GM19452 (cell line): Measurements from ENCODE around the gene FHAD1.
A peak's percentile ranks its signal among the peaks of the same experiment; 100 is the strongest.

ENCODE experiments used
- ATAC-seq: cut with Tn5 transposase; IDR thresholded peaks from one replicate; pipeline ENCODE4 v1.9.1; 2021; ENCODE audit not compliant: unreplicated experiment

FHAD1 gene

DNA sequence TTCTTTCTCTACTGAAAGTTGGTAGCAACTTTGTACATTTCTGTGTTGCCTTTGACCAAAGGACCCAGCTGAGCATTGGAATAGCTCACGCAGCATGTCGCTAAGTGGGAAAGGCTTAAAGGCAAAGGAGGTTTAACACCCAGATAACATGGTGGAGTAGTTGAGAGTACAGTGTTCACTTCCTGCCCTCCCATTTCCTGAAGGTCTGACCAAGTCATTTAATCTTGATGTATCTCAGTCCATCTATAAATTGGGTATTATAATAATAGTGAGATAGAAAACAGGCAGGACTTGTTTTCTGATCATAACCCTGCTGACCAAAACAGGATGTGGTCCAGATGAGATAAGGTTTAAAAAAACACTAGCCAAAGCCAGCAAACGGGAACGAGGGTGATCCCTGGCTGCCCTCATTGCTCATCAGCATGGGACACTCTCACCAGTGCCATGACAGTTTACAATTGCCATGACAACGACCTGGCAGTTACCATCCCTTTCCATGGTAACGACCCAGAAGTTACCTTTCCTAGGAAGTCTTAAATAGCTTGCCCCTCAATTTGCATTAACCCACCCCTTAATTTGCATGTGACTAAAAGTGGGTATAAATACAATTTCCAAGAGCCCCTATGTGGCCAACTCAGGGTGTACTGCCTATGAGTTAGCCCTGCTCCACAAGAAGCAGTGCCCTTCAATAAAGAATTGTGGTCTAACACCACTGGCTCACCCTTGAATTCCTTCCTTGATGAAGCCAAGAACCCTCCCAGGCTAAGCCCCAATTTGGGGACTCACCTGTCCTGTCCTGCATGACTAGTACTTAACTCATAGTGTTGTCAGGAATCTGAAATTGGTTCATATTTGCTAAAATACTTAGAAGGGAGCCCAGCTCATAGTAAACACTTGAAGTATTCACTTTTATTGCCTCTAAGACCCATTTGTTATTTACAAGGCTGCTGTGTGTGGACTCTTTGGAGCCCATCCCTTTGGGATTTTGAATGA, 28.4 kb upstream of the FHAD1 start:
- no peak for ATAC-seq

DNA sequence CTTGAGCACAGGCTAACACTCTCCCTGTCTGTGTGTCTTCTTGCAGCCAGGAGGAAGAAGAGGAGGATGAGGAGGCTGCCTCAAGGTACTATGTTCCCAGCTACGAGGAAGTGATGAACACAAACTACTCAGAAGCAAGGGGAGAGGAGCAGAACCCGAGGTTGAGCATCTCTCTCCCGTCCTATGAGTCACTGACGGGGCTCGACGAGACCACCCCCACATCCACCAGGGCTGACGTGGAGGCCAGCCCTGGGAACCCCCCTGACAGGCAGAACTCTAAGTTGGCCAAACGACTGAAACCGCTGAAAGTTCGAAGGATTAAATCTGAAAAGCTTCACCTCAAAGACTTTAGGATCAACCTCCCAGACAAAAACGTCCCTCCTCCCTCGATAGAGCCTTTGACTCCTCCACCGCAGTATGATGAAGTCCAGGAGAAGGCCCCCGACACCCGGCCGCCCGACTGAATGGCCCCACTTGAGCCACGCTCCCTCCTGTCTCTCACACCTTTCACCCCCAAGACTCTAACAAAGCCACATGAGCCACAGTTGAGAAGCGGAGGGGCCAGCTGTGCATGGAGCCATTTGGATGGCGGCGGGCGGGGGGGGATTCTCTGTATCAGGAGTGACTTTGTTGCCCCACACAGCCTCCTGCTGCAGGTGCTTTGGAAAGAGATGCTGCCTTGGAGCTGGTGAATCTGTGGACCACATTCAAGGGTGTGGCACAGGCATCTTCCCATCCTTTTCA, 27.6 kb upstream of the FHAD1 start:
- no peak for ATAC-seq

DNA sequence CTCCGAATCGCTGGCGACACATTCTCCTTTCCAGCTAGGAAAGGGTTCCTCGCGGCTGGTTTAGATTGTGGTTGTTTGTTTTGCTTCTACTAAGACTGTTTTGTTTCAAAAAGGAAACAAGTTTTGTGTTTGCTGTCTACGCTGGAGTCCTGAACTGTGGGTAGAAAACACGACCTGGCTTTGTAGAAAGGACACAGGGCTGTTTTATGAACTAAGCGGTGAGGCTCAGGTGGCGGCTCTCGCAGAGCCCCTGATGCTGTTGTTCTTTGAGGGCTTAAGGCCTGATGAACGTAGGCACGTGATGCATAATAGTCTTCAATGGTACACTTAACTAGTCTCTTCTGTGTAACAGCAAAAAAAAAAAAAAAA, 27.0 kb upstream of the FHAD1 start:
- no peak for ATAC-seq

DNA sequence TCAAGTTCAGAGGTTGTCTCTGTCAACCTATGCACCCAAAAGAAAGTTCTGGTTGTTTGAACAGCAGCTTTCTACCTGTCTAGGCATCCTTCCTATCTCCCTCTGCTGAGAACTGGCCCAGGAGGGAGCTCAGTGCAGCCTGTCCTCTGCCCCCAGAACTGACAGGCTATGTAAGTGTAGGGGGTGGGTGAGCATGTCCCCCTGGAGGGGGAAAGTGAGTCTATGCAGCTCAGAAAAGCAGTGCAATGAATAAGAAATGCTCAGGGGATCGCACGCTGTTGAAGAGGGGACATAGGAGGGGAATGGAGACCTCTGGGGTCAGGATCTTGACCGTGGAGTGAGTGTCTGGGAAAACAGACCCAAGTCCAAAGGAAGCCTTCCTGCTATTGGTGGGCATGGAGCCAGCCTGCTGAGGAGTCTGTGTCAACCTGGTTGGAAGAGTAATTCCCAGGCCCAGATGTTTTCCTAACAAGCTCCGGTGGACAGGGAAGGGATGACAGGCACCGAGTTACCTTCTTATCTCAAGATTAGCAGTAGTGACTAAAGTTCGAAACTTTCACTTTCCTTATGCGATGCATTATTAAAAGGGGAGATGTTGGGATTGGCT, 26.1 kb upstream of the FHAD1 start:
- ATAC-seq, result no peak

DNA sequence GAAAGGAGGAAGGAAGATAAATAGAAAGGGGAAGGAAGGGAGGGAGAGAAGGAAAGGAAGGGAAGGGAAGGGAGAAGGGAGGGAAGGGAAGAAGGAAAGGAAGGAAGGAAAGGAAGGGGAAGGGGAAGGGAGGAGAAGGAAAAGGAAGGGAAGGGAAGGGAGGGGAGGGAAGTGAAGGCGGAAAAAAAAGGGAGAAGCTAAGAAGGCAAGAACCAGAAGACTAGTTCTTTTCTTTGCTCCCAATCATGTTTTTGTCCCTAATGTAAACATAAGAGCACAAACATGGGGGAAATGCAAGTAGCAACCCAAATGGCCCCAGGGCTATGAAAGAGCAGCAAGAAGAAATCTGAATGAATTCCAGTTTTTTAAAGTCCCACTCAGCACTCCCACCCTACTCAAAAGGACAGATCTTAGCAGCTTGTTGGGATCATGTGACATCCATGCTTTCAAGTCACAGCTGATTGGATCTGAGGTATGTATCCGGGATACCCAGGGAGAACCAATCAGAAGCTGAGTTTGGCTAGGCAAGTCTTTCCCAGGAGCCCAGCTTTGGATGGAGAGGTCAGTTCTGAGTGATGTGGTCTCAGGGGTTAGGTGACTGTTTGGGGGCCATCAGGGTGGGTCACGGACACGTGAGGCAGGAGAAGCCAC, 24.2 kb upstream of the FHAD1 start:
- ATAC-seq, result no peak

DNA sequence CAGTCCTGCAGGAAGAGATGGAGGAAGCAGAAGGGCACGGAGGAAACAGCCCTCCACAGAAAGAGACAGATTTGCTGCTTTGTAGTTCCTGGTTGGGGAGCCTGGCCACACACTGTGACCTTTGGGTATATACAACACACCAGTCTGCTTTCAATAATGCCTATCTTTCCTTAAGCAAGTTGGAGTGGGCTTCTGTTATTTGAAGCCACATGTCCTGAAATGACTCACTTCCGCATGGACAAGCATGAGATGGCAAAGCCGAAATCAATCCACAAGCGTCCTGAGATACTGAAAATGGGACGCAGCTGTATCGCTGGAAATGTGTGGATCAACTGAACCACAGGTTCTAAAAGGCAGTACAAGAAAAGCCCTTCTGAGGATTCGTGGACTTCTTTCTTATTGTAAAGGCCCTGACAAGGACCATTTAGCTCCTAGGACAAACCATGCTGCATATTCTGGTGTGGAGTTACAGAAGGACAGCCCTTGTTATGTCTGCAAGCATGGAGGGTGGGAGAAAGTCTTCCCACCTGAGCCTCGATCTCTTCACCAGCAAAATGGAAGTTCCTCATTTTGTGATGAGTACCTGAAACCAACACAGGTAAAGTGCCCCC, 22.7 kb upstream of the FHAD1 start:
- ATAC-seq, result no peak

DNA sequence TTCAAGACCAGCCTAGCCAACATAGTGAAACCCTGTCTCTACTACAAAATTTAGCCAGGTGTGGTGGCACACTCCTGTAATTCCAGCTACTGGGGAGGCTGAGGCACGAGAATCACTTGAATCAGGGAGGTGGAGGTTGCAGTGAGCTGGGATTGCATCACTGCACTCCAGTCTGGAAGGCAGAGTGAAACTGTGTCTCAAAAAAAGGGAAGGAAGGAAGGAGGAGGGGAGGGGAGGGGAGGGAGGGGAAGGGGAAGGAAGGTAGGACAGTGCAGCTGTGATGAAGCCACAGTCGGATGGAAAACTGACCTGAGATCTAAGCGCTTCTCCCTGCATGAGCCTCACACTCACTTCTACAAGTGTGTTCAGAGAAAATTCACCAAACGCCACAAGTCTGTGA, 22.0 kb upstream of the FHAD1 start:
- no peak for ATAC-seq

DNA sequence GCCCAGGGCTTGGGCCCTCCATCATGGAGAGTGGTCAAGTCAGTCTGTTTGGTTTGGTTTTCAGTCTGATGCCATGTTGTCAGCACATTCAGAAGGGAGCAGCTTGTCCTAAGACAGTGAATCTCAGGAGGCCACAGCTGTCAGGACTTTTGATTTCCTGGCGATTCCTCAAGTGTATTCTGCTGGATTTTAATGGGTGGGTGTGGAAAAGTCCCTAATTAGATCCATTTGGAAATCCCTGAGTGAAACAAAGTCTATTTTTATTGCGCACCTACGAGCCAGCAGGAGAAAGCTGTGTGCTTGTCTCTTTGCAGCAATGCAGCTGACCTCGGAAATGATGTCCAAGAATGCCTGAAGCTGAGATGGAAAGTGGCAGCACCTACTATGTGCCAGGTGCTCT, 21.6 kb upstream of the FHAD1 start:
- ATAC-seq, result no peak

DNA sequence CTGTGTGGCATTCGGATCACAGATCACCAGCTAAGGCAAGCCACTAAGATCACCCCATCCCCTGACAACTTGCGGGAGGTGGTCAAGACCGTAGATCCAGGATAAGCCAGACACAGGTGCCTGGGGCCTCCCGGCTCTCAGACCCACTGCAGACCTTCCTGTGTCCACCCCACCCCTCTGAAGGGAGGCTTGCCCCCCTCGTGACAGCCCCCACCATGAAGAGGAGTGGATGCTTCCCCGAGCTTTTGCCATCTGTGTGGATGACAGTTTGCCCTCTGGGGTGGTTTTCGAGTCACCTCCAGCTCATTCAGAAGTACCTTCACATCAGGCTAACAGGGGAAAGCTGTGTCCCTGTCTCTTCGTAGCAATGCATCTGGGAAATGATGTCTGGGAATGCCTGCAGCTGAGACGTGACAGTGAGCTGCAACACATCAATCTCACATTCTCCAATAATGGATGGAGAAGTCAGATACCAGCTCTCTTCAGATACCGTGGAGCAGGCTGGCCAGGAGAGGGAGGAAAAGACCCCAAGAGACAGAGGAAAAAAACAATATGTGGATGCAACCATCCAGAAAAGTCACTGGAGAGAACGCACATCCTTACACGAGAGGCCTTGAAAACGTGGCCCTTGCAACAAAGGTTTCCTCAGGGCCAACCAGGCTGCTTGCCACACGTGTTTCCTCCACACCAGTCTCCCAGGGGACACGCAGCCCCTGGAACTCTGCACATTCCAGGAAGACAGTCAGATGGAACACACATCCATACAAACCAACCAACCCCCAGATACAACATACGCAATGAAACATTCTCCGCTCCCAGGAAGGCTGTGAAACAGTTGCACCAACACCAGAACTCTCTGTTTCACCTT, 20.4 kb upstream of the FHAD1 start:
- no peak for ATAC-seq

DNA sequence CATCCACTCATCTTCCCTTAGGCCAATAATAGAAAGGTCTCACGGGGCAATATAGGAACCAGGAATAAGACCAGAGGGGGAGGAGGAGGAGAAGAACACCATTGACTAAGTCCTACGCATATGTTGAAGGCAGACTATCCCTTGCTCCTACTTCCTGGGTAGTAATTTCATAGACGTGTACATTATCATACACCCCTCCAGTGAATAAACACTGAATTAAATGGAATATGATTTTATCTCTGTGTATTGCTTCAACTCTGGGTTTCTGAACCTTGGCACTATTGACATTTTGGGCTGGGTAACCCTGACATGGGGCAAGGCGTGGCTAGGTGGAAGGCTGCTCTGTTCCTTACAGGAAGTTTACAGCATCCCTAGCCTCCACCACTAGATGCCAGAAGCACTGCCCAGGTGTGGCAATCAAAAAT, 17.3 kb upstream of the FHAD1 start:
- ATAC-seq, result no peak

DNA sequence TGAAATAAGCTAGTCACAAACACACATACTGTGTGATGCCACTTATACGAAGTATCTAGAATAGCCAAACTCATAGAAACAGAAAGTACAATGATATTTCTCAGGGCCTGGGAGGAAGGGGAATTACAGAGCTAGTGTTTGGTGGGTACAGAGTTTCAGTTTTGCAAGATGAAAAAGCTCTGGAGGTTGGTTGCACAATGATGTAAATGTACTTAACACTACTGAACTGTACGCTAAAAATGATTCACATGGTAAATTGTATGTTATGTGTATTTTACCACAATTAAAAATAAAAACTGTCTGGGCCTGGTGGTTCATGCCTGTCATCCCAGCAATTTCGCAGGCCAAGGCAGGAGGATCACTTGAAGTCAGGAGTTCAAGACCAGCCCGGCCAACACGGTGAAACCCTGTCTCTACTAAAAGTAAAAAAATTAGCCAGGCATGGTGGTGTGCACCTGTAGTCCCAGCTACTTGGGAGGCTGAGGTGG, 15.3 kb upstream of the FHAD1 start:
- ATAC-seq, result peak; percentile 88

DNA sequence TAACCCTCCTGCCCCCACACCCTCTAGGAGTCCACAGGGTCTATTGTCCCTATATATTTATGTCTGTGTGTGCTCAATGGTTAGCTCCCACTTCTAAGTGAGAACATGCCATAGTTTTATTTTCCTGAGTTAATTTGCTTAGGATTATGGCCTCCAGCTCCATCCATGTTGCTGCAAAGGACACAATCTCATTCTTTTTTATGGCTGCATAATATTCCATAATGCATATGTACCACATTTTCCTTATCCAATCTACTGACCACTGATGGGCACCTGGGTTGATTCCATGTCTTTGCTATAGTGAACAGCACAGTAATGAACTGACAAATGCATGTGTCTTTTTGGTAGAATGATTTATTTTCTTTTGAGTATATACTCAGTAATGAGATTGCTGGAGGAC, 13.3 kb upstream of the FHAD1 start:
- ATAC-seq, result no peak

DNA sequence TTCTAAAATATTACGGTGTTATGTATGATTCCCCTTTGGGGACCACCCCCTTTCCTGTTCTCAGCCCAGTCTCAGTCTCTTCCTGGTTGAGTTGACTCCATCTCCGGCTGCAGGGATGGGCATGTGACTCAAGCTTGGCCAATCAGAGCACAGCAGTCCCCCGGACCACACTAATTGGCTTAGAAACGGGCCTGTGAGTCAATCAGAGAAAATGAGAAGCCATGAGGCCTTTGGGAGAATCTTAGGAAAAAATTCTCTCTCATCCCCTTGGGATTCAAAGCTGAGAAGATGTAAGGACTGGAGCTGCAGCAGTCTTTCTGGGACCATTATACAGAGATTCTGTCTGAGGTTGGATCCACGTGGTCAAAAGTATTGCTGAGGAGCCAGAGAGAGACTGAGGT, 10.7 kb upstream of the FHAD1 start:
- ATAC-seq, result no peak

DNA sequence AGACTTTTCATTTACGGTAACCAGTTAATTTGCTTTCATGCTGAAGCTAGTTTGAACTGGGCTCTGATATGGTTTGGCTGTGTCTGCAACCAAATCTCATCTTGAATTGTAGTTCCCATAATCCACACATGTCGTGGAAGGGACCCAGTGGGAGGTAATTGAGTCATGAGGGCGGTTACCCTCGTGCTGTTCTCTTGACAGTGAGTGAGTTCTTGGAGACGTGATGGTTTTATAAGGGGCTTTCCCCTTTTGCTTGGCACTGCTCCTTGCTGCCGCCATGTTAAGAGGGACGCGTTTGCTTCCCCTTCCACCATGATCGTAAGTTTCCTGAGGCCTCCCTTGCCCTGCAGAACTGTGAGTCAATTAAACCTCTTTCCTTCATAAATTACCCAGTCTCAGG, 10.3 kb upstream of the FHAD1 start:
- no peak for ATAC-seq

DNA sequence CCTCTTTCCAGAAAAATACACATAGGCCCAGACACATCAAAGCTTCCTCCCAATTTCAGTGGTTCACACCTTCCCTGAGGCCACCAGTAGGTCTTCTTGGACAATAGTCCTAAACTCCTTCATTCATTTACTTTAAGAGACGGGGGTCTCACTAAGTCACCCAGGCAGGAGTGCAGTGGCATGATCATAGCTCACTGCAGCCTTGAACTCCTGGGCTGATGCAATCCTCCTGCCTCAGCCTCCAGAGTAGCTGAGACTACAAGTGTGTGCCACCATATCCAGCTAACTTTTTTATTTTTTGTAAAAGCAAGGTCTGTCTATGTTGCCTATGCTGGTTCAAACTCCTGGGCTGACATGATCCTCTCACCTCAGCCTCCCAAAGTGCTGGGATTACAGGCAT, 8.2 kb upstream of the FHAD1 start:
- ATAC-seq, result no peak

DNA sequence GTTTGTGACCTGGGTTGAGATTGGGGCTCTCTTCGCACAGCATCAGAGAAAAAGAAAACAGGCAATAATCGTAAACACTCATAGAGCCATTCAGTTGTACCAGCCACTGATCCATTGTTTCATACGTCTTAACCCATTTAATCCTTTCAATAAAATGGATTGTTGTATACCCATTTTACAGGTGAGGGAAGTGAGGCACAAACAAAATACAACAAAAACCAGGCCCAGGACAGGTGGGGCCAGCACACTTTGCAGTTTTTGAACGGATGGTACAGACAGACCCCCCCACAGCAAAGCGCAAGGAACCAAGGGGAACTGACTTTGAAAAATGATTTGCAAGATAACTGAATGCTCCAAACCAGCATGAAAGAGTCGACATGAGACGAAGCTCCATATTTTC, 4.3 kb upstream of the FHAD1 start:
- no peak for ATAC-seq

DNA sequence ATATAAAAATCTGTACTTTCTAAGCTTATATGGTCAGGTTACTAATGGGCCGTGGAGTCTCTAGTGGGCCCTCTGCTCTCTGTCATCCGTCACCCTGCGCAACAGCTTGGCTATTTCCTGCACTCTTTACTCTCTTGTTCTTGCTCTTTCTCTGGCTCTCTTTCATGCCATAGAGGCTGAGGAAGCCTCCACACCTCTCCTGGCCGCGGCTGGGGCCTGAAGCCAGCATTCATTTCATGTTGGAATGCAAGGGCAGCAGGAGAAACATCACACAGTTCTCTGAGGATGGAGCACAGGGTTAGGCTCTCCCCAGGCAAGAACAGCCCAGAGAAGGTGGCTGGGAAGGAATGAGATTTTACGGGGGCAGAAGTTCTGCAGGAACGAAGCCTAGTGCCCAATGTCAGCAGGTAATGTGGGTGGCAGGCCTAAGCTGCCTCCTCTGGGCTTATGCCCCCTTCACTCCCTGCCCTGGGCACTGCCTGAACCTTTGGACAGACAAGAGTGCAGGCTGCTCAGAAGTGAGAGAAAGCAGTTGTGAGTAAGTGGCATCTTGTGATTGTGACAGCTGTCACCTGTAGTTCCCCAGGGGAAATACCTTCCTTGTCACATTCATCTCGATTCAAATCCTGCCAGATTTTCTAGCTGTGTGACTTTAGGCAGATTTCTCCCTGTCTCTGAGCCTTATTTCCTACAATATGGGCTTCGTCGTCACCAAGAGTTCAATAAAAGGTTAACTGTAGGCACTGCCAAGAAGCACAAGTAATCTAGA, 3.6 kb upstream of the FHAD1 start:
- ATAC-seq, result no peak

DNA sequence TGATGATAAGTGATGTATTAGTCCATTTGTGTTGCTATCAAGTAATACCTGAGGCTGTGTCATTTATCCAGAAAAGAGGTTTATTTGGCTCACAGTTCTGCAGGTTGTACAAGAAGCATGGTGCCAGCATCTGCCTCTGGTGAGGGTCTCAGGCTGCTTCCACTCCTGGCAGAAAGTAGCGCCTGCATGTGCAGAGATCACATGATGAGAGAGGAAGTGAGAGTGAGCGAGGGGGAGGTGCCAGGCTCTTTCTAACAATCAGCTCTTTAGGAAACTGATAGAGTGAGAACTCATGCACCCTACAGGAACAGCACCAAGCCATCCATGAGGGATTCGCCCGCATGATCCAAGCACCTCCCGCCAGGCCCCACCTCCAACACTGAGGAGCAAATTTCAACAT, 2.2 kb upstream of the FHAD1 start:
- no peak for ATAC-seq
